ENCODE measurements around the gene SPTLC2. TPM values are rescaled to one million over a fixed set of nuclear protein-coding genes. Genes with fewer than 3 reads are reported as not detected.

SPTLC2 gene
- total RNA-seq, 1 donor from 2014 or later, result 27.3 TPM

DNA sequence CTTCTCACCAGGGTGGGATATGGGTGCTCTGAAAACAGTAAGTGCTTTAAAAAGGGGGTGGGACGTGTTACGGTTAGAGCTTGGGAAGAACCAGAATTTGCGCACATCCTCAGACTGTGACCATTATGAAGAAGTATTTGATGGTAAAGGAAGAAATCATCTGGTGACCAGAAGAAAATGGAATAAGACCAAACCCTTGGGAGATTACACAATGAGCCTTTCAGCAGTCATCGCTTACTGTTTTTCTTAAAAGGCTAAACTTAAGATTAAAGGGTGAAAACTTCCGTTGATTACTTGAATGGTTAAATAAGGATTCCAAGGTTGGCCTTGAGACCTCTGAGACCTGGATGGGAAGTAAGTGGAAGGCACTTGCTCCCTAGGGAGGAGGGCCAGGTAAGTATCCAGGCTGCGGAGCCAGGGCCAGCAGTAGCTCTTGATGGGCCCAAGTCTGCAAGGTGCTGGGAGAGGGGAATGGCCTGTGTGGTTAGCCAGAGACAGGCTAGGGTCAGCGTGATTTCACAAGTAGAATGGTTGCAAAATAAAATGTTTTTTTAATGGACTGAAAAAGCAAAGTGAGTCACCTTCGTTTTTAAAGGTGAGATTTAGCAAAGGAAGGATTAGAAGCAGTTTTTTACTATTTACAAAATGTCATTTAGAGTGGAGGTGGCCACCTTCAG lies 104.8 kb downstream of the SPTLC2 start:
- Mint-ChIP-seq H3K9me3 (no peaks in the 10 kb centered on the region), H3K4me3 (no peak overlapping the region), H3K4me1 (no peaks in the 10 kb centered on the region), H3K36me3 (ENCODE audit: low read depth) (peaks cover 9% of the 10 kb centered on the region), H3K27ac (ENCODE audit: unreplicated experiment) (no peak overlapping the region), H3K27me3 (ENCODE audit: low read depth) (no peaks in the 10 kb centered on the region)
- no peak for DNase-seq (ENCODE audit: low read depth, low spot score)
- TF ChIP-seq, protein P1, sequence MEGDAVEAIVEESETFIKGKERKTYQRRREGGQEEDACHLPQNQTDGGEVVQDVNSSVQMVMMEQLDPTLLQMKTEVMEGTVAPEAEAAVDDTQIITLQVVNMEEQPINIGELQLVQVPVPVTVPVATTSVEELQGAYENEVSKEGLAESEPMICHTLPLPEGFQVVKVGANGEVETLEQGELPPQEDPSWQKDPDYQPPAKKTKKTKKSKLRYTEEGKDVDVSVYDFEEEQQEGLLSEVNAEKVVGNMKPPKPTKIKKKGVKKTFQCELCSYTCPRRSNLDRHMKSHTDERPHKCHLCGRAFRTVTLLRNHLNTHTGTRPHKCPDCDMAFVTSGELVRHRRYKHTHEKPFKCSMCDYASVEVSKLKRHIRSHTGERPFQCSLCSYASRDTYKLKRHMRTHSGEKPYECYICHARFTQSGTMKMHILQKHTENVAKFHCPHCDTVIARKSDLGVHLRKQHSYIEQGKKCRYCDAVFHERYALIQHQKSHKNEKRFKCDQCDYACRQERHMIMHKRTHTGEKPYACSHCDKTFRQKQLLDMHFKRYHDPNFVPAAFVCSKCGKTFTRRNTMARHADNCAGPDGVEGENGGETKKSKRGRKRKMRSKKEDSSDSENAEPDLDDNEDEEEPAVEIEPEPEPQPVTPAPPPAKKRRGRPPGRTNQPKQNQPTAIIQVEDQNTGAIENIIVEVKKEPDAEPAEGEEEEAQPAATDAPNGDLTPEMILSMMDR (conservative IDR thresholded peaks at IDR 0.05), result no peak

DNA sequence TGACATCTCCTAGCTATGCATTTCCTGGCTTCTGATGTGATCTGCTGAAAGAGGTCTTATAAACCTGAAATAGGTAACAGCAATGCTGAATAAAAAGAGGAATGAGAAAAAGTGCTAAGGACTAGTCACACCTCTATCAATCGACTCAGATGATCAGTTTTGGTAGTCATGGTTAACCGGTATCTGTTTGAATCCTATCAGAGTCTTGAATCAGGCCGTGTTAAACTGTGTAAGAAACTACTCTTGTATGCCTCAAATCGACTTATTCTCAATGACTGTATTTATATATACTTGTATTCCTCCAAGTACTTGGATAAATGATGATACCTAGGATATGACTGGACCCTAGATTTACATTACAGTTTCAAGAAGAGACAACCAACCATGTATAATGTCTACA lies 107.1 kb downstream of the SPTLC2 start:
- no peak for DNase-seq (ENCODE audit: low read depth, low spot score)
- no peaks in the 10 kb centered on the region for H3K9me3 Mint-ChIP-seq
- no peak overlapping the region for H3K4me3 Mint-ChIP-seq
- H3K36me3 Mint-ChIP-seq (ENCODE audit: low read depth), result peaks cover 9% of the 10 kb centered on the region
- TF ChIP-seq, protein P1 (conservative IDR thresholded peaks at IDR 0.05), result no peak
- H3K27ac Mint-ChIP-seq (ENCODE audit: unreplicated experiment), result no peak overlapping the region
- H3K27me3 Mint-ChIP-seq (ENCODE audit: low read depth), result no peaks in the 10 kb centered on the region
- H3K4me1 Mint-ChIP-seq, result no peaks in the 10 kb centered on the region

DNA sequence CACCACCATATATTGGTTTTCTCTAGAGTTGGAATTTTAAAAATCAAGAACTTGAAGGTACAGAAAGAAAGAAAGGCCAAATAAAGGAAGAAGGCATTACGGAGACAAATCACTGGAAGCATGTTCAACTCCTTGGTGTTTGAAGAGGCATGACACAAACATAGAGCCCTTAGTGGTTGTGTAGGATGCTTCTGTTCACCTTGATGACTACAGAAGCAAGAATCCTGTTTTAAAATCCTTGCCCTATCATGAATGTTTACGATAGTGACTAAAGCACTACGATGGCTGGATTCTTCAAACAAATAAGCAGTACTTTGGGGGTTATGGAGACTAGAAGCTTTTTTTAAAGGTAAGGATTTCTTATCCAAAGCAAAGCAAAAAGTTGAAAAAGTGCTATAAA lies 107.6 kb downstream of the SPTLC2 start:
- Mint-ChIP-seq H3K27me3 (ENCODE audit: low read depth) (no peaks in the 10 kb centered on the region), H3K9me3 (no peaks in the 10 kb centered on the region), H3K4me3 (no peak overlapping the region), H3K27ac (ENCODE audit: unreplicated experiment) (no peak overlapping the region), H3K4me1 (no peaks in the 10 kb centered on the region), H3K36me3 (ENCODE audit: low read depth) (peaks cover 9% of the 10 kb centered on the region)
- TF ChIP-seq, protein P1 (conservative IDR thresholded peaks at IDR 0.05), result no peak
- no peak for DNase-seq (ENCODE audit: low read depth, low spot score)

DNA sequence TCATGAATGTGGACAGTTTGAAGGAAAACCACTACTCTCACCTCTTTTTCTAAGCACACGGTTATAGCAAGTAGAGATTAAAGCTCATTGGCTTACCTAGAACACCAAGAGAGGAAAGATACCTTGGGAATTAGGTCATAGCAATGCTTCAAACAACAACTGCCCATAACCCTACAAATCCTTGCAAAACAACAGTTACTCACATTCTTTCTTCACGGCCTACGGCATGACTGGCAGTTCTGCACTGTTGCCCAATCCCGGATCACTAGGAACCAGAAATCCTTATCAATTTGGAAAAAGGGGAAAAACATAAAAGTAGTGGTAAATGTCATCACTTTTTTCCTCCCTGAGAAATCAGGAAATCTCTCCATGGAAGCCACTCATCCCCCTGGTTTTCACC lies 108.2 kb downstream of the SPTLC2 start:
- Mint-ChIP-seq H3K27ac (ENCODE audit: unreplicated experiment) (no peak overlapping the region), H3K9me3 (peaks cover 1% of the 10 kb centered on the region), H3K27me3 (ENCODE audit: low read depth) (peaks cover under 1% of the 10 kb centered on the region), H3K4me3 (no peak overlapping the region), H3K4me1 (no peaks in the 10 kb centered on the region), H3K36me3 (ENCODE audit: low read depth) (peaks cover 10% of the 10 kb centered on the region)
- TF ChIP-seq, protein P1 (conservative IDR thresholded peaks at IDR 0.05), result no peak
- DNase-seq (ENCODE audit: low read depth, low spot score), result no peak

DNA sequence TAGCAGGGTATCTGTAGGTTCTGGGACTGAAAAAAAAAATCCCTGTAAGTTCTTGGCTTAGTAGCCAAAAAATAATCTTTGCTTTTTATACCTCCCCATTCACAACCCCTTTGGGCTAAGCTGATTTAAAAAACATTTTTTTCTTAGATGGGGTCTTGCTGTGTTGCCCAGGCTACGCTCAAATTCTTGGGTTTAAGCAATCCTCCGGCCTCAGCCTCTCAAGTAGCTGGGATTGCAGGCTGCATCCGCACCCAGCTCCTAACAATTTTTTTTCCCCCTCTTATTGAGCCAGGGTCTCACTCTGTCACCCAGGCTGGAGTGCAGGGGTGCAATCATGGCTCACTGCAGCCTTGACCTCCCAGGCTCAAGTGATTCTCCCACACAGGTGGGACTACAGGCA lies 108.7 kb downstream of the SPTLC2 start:
- Mint-ChIP-seq H3K4me3 (no peak overlapping the region), H3K9me3 (peaks cover 4% of the 10 kb centered on the region), H3K36me3 (ENCODE audit: low read depth) (peaks cover 12% of the 10 kb centered on the region), H3K4me1 (no peaks in the 10 kb centered on the region), H3K27me3 (ENCODE audit: low read depth) (peaks cover 4% of the 10 kb centered on the region), H3K27ac (ENCODE audit: unreplicated experiment) (peak overlapping the region; percentile 75)
- no peak for DNase-seq (ENCODE audit: low read depth, low spot score)
- TF ChIP-seq, protein P1 (conservative IDR thresholded peaks at IDR 0.05), result no peak

Data from neural crest cell (in vitro differentiated cells).